Cerebellar nuclear complex (tissue), 1 donor: ENCODE measurements around the gene GJA10.

Experiments
- DNase-seq, 2 experiments: peaks; one replicate each; lab custom pipeline; 2025; lab: John Stamatoyannopoulos, UW

GJA10 gene

GRCh38 chr6:89944826-89945407, 50.6 kb downstream of the GJA10 start:
- no peak for DNase-seq
